GM10266 (cell line): ENCODE results near the gene HAUS8.

Experiments
- DNase-seq: peaks from one replicate; pipeline ENCODE4 v3.0.0; 2012; ENCODE audit errors: extremely low spot score
- TF ChIP-seq, protein P1 (sequence below): IDR thresholded peaks from 2 replicates; pipeline ENCODE4 v1.5.1; 2012; ENCODE audit warnings: mild to moderate bottlenecking, low read depth; ENCODE audit not compliant: control insufficient read depth, insufficient read depth; ENCODE audit errors: missing control alignments

Gene HAUS8

DNA sequence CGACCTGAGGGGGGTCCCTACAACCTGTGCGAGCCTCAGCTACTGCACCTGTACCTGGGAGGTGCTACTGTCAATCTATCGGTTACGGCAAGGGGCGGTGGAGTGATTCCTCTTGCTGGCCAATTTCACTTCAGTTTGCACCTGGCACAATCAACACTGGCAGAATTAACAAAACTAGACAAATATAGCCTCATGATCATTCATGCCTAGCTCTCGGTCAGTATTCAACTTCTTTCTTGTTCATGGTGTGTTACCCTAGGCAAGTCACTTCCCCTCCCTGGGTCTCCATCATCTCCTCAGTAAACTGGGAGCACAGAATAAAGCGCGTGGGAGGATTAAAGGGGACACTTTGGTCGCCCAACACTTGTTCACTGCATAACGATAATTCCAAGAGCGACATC lies 618 bp downstream of the HAUS8 start:
- TF ChIP-seq, protein P1, sequence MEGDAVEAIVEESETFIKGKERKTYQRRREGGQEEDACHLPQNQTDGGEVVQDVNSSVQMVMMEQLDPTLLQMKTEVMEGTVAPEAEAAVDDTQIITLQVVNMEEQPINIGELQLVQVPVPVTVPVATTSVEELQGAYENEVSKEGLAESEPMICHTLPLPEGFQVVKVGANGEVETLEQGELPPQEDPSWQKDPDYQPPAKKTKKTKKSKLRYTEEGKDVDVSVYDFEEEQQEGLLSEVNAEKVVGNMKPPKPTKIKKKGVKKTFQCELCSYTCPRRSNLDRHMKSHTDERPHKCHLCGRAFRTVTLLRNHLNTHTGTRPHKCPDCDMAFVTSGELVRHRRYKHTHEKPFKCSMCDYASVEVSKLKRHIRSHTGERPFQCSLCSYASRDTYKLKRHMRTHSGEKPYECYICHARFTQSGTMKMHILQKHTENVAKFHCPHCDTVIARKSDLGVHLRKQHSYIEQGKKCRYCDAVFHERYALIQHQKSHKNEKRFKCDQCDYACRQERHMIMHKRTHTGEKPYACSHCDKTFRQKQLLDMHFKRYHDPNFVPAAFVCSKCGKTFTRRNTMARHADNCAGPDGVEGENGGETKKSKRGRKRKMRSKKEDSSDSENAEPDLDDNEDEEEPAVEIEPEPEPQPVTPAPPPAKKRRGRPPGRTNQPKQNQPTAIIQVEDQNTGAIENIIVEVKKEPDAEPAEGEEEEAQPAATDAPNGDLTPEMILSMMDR, result no peak
- no peak for DNase-seq

DNA sequence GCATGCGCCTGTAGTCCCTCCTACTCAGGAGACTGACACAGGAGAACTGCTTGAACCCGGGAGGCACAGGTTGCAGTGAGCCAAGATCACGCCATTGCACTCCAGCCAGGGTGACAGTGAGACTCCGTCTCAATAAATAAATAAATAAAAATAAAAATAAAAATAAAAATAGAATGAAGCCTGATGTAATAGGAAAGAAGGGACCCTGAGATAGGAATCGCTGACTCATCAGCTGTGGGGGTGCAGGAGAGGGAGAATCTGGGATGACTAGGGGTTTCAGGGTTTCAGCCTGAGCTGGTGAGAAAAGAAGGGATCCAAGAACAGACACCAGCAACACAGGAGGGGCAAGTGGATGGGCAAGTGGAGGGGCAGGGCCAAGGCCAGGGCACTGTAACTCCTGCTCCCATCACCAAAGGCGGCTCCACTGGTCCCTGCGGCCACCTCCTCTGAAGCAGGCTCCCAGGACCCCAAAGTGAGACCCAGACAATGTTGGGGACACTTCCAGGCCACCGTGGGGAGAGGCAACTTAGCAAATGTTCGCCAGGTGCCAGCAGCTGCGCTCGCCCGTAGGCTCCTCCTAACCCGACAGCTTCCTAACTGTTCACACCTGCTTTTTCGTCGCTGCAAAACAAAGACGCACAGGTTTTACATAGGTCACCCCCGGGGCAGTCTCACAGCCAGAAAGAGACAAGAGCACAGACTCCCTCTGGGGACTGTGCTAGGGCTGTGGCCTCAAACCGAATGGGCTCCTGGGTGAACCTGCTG lies 1.2 kb downstream of the HAUS8 start:
- no peak for DNase-seq
- TF ChIP-seq, protein P1, result no peak

DNA sequence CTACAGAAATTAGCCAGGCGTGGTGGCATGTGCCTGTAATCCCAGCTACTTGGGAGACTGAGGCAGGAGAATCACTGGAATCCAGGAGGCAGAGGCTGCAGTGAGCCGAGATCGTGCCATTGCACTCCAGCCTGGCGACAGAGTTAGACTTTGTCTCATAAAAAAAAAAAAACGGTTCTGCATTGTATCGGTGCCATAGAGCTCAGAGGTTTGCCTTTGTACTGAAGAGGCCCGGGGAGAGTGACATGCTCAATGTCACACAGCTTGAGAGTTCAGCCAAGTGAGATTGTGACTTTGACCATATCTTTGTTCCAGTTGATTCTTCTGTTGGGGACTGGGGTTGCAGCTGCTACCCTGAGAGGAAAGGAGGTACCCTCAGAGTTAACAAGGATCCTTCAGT lies 4.3 kb downstream of the HAUS8 start:
- no peak for DNase-seq
- TF ChIP-seq, protein P1, result no peak

DNA sequence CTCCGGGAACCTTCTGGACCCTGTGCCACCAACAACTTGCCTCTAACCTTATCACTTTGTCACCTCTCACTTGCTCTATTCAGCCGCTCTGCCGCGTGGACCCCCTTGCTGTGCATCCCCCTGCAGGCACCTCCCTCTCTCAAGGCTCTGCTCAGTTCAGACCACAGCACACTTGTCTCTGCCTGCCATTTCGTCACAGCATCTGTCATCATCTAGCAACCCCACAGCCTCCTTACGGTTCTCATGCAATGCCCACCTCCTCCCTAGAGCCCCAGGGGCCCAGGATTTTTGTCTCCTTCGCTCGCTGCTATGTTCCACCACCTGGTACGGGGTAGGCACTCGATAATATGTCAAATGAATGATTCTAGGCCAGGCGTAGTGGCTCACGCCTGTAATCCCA lies 4.8 kb downstream of the HAUS8 start:
- no peak for DNase-seq

DNA sequence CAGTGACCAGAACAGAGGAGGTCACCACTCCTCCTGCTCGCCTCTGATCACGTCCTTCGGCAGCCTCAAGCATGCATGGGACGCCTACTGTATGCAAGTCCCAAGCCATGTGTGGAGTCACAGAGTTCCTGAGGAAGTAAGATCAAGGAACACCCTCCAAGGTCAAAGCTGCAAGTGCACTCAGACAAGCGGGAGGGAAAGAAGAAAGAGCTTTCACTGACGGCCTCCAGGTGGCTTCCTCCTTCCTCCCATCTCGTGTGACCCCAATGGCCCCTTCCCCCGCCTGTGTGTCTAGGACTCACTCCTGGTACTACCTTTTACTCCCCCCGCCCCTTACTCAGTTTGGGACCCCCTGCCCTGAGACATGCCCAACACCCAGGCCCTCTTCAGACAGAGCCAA lies 6.1 kb downstream of the HAUS8 start:
- DNase-seq, result no peak
- TF ChIP-seq, protein P1, result peak; percentile 12

More for the DNA sequence above, 4.8 kb downstream of the HAUS8 start:
- TF ChIP-seq, protein P1, result no peak

DNA sequence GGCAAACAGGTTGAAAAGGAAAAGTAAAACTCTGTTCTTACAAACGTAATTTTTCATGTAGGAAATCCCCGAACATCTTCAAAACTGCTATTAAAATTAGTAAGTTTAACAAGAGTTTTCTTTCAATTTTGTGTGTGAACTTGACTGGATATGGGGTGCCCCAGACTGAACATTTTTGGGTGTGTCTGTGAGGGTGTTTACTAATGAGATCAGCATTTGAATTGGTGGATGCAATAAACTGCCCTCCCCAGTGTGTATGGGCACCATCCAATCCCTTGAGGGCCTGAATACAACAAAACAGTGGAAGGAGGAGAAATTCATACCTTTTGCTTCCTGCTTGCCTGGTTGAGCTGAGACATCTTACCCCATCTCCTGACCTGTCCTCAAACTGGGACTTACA lies 11.8 kb downstream of the HAUS8 start:
- TF ChIP-seq, protein P1, result no peak
- DNase-seq, result no peak

DNA sequence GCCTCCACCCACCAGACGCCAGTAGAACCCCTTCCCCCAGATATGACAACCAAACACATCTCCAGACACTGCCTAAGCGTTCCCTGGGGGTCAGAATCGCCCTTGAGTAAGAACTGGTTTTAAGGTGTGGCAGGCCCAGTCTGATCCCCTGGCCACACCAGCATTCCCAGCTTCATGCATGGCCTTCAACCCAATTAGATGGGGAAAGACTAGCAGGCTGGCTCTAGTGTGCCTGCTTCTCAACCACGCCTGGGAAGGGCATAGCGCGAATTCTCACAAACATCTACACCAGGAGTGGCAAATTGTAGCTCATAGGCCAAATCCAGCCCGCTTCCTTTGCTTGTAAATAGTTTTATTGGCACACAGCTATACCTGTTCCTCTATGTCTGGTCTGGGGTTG lies 13.6 kb downstream of the HAUS8 start:
- TF ChIP-seq, protein P1, result no peak
- no peak for DNase-seq
